Parathyroid adenoma (tissue), 2 donors: ENCODE measurements around the gene EPG5.
A peak's percentile ranks its signal among the peaks of the same experiment; 100 is the strongest.

Experiments used
- H2AFZ ChIP-seq: fragments of 300-600 bp; sonication (generic); one replicate; pipeline ENCODE4 v1.7.0; 2017; ENCODE audit warnings: antibody characterized with exemption, mild to moderate bottlenecking
- H3K27ac ChIP-seq: fragments of 300-600 bp; sonication (generic); one replicate; pipeline ENCODE4 v1.7.0; 2017
- H3K27me3 ChIP-seq: fragments of 300-600 bp; sonication (generic); one replicate; pipeline ENCODE4 v1.7.0; 2017; ENCODE audit warnings: low read length; ENCODE audit not compliant: control insufficient read depth, insufficient read depth
- H3K36me3 ChIP-seq: fragments of 300-600 bp; sonication (generic); one replicate; pipeline ENCODE4 v1.7.0; 2017; ENCODE audit warnings: low read length; ENCODE audit not compliant: control insufficient read depth, insufficient read depth
- H3K4me1 ChIP-seq: fragments of 300-600 bp; sonication (generic); one replicate; pipeline ENCODE4 v1.7.0; 2017; ENCODE audit warnings: control low read depth
- H3K4me2 ChIP-seq: fragments of 300-600 bp; sonication (generic); one replicate; pipeline ENCODE4 v1.7.0; 2017; ENCODE audit warnings: low read length
- H3K4me3 ChIP-seq: fragments of 300-600 bp; sonication (generic); one replicate; pipeline ENCODE4 v1.7.0; 2017; ENCODE audit warnings: low read depth, low read length
- H3K79me2 ChIP-seq: fragments of 300-600 bp; sonication (generic); one replicate; pipeline ENCODE4 v1.7.0; 2017; ENCODE audit warnings: control low read depth
- H3K9ac ChIP-seq: fragments of 300-600 bp; sonication (generic); one replicate; pipeline ENCODE4 v1.7.0; 2017; ENCODE audit warnings: mild to moderate bottlenecking
- H3K9me3 ChIP-seq: fragments of 300-600 bp; sonication (generic); one replicate; pipeline ENCODE4 v1.7.0; 2017; ENCODE audit warnings: low read length; ENCODE audit not compliant: control insufficient read depth
- CTCF ChIP-seq: fragments of 300-600 bp; sonication (generic); IDR thresholded peaks from one replicate; pipeline ENCODE4 v1.7.0; 2017; ENCODE audit warnings: antibody characterized with exemption, mild to moderate bottlenecking
- donor health status: primary hyperparathyroidism.

Gene EPG5

GRCh38 chr18:45841765-45842442 lies 125.2 kb downstream of the EPG5 start:
- H3K9me3 ChIP-seq, result no peaks in the 10 kb centered on the region
- no peak overlapping the region for H3K4me2 ChIP-seq
- no peaks in the 10 kb centered on the region for H3K36me3 ChIP-seq
- TF ChIP-seq CTCF, result no peak
- no peak overlapping the region for H3K4me3 ChIP-seq
- no peak overlapping the region for H3K27ac ChIP-seq
- no peak overlapping the region for H2AFZ ChIP-seq
- peaks cover 9% of the 10 kb centered on the region for H3K4me1 ChIP-seq
- H3K27me3 ChIP-seq, result no peaks in the 10 kb centered on the region
- no peaks in the 10 kb centered on the region for H3K79me2 ChIP-seq
- H3K9ac ChIP-seq, result no peak overlapping the region

GRCh38 chr18:45841060-45841764 lies 125.9 kb downstream of the EPG5 start:
- Histone ChIP-seq H3K4me2 (no peak overlapping the region), H3K4me1 (peaks cover 9% of the 10 kb centered on the region), H3K4me3 (no peak overlapping the region), H2AFZ (no peak overlapping the region), H3K27ac (no peak overlapping the region), H3K27me3 (no peaks in the 10 kb centered on the region), H3K9me3 (no peaks in the 10 kb centered on the region), H3K36me3 (no peaks in the 10 kb centered on the region), H3K79me2 (no peaks in the 10 kb centered on the region), H3K9ac (no peak overlapping the region)
- TF ChIP-seq CTCF, result no peak

- no peaks in the 10 kb centered on the region for H3K36me3 ChIP-seq
- no peaks in the 10 kb centered on the region for H3K9me3 ChIP-seq
- no peak overlapping the region for H3K4me3 ChIP-seq
- H3K4me1 ChIP-seq, result peaks cover 2% of the 10 kb centered on the region
- H3K79me2 ChIP-seq, result no peaks in the 10 kb centered on the region
- H3K9ac ChIP-seq, result no peak overlapping the region
- H2AFZ ChIP-seq, result peak overlapping the region; percentile 51
- H3K27me3 ChIP-seq, result no peaks in the 10 kb centered on the region
- TF ChIP-seq CTCF, result peak; percentile 71
- no peak overlapping the region for H3K4me2 ChIP-seq
- H3K27ac ChIP-seq, result no peak overlapping the region
These were observed 127.4 kb downstream of the EPG5 start for GRCh38 chr18:45839414-45840395.

GRCh38 chr18:45838302-45839070 lies 128.6 kb downstream of the EPG5 start:
- Histone ChIP-seq H3K9me3 (no peaks in the 10 kb centered on the region), H3K4me2 (peak overlapping the region; percentile 40), H3K27me3 (no peaks in the 10 kb centered on the region), H2AFZ (peak overlapping the region; percentile 81), H3K4me3 (no peak overlapping the region), H3K27ac (no peak overlapping the region), H3K4me1 (peaks cover 2% of the 10 kb centered on the region), H3K9ac (no peak overlapping the region), H3K36me3 (no peaks in the 10 kb centered on the region), H3K79me2 (no peaks in the 10 kb centered on the region)
- TF ChIP-seq CTCF, result no peak
